ENCODE data around the gene HMCN2. TPM values are rescaled to one million over a fixed set of nuclear protein-coding genes. Genes with fewer than 3 reads are reported as not detected.
"Not testable (repeated sequence)": the region's sequence is repeated elsewhere in the genome, so short reads cannot be mapped to it uniquely, and the experiment has no call there.

The HMCN2 gene
- total RNA-seq, 2 donors from 2014 or later = 2.9 to 5.5 TPM

DNA sequence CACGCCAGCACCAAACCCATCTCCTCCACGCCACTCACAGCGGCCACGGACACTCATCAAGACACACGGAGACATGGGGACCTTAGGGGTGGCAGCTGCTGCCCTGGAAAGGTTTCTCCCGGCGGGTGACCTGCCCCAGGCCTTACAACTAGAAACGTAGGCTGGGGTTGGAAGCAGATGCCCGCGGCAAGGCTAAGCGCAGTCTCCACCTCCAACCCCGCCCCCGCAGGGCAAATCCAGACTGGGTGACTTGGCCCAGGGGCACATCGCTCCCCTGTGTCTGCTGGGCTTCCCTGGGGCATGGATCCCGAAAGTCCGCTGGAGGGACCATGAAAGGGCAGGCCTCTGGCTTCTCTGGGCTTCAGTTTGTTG lies 167.2 kb downstream of the HMCN2 start:
- intact Hi-C loops (cut with DNase I) = no loop called here
- H3K9me3 ChIP-seq = no peaks in the 10 kb centered on the region
- no peak for DNase-seq (ENCODE audit: low spot score)
- H3K27me3 ChIP-seq (replicated peaks; ENCODE audit: insufficient read depth) = peaks cover 4% of the 10 kb centered on the region
- H3K27ac ChIP-seq = no peak overlapping the region
- WGBS = 44% methylated on average over 16 of the region's 16 CpGs
- no peak overlapping the region for H3K4me3 ChIP-seq
- TF ChIP-seq POLR2AphosphoS5 (IDR thresholded peaks at IDR 0.05) (no peak), POLR2A (IDR thresholded peaks at IDR 0.05) (no peak)
- TF ChIP-seq, protein P1, sequence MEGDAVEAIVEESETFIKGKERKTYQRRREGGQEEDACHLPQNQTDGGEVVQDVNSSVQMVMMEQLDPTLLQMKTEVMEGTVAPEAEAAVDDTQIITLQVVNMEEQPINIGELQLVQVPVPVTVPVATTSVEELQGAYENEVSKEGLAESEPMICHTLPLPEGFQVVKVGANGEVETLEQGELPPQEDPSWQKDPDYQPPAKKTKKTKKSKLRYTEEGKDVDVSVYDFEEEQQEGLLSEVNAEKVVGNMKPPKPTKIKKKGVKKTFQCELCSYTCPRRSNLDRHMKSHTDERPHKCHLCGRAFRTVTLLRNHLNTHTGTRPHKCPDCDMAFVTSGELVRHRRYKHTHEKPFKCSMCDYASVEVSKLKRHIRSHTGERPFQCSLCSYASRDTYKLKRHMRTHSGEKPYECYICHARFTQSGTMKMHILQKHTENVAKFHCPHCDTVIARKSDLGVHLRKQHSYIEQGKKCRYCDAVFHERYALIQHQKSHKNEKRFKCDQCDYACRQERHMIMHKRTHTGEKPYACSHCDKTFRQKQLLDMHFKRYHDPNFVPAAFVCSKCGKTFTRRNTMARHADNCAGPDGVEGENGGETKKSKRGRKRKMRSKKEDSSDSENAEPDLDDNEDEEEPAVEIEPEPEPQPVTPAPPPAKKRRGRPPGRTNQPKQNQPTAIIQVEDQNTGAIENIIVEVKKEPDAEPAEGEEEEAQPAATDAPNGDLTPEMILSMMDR (IDR thresholded peaks at IDR 0.05) = no peak
- peaks cover 3% of the 10 kb centered on the region for H3K4me1 ChIP-seq (replicated peaks)
- H3K36me3 ChIP-seq = no peaks in the 10 kb centered on the region

DNA sequence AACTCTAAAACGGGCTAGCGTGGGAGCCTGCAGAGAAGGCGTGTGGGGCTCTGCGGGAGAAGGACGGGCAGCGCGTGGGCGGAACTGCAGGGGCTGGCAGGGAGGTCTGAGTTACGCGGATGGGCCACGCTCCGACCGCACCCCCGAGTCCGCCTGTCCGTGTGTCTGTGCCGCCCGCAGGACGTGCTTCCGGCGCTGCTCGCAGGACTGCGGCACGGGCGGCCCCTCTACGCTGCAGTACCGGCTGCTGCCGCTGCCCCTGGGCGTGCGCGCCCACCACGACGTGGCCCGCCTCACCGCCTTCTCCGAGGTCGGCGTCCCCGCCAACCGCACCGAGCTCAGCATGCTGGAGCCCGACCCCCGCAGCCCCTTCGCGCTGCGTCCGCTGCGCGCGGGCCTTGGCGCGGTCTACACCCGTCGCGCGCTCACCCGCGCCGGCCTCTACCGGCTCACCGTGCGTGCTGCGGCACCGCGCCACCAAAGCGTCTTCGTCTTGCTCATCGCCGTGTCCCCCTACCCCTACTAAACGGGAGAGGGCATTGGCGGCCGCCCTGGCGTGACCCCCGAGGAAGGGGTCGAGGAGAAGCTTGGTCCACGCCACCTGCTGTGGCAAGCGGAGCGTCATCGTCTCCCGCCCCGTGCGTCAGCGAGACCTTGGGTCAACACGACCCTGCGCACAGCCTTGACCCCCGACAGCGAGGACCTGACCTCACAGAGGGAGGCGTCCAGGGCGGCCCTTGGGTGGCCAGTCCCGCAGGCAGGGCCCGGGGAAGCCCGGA lies 167.8 kb downstream of the HMCN2 start:
- H3K27me3 ChIP-seq (replicated peaks; ENCODE audit: insufficient read depth) = peaks cover 4% of the 10 kb centered on the region
- intact Hi-C loops (cut with DNase I) = no loop called here

DNA sequence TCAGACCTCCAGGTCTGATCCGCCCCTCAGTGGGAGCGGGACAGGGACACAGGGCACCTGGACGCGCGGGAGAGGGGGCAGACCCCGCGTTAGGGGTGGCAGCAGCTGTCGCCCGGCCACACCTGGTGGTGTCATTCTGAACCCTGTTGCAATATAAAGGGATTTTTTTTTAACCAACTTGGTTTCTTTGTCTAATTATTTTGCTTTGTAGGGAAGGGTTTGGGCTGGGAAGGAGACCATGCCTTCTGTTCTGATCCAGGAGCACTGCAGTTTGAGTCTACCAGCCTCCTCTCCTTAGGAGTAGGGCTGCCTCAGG lies 168.3 kb downstream of the HMCN2 start:
- peaks cover 3% of the 10 kb centered on the region for H3K4me1 ChIP-seq (replicated peaks)
- DNase-seq (ENCODE audit: low spot score) = no peak
- 58% methylated on average over 9 of the region's 9 CpGs for WGBS
- H3K9me3 ChIP-seq = no peaks in the 10 kb centered on the region
- H3K27ac ChIP-seq = no peak overlapping the region
- intact Hi-C loops (cut with DNase I) = no loop called here
- no peak for TF ChIP-seq POLR2A (IDR thresholded peaks at IDR 0.05)
- TF ChIP-seq, protein P1 (IDR thresholded peaks at IDR 0.05) = no peak
- TF ChIP-seq POLR2AphosphoS5 (IDR thresholded peaks at IDR 0.05) = no peak
- H3K36me3 ChIP-seq = no peaks in the 10 kb centered on the region
- H3K4me3 ChIP-seq = no peak overlapping the region
- H3K27me3 ChIP-seq (replicated peaks; ENCODE audit: insufficient read depth) = peaks cover 4% of the 10 kb centered on the region

More for the DNA sequence above, 167.8 kb downstream of the HMCN2 start:
- WGBS = 10% methylated on average over 66 of the region's 92 CpGs
- peak overlapping the region in 1 of 2 donors; percentile 16 for H3K4me3 ChIP-seq
- no peaks in the 10 kb centered on the region for H3K36me3 ChIP-seq
- no peak overlapping the region for H3K27ac ChIP-seq
- no peak for DNase-seq (ENCODE audit: low spot score)
- TF ChIP-seq, protein P1 (IDR thresholded peaks at IDR 0.05) = peak; percentile 24 to 78 (median 40)
- TF ChIP-seq POLR2AphosphoS5 (IDR thresholded peaks at IDR 0.05) = no peak
- peaks cover 3% of the 10 kb centered on the region for H3K4me1 ChIP-seq (replicated peaks)
- H3K9me3 ChIP-seq = no peaks in the 10 kb centered on the region

DNA sequence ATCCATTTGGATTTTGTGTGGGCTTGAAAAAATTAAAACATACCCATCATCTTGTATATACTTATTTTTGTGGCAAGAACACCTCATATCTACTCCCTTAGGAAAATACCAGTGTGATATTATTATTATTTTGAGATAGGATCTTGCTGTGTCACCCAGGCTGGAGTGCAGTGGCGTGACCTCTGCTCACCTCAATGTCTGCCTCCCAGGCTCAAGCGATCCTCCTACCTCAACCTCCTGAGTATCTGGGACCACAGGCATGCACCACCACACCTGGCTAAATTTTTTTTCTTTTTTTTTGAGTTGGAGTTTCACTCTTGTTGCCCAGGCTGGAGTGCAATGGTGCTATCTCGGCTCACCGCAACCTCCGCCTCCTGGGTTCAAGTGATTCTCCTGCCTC lies 169.1 kb downstream of the HMCN2 start:
- intact Hi-C loops (cut with DNase I); H3K4me3 ChIP-seq; H3K27ac ChIP-seq; H3K36me3 ChIP-seq; H3K4me1 ChIP-seq (replicated peaks); H3K9me3 ChIP-seq; H3K27me3 ChIP-seq (replicated peaks; ENCODE audit: insufficient read depth); DNase-seq (ENCODE audit: low spot score): not testable (repeated sequence)
- 99% methylated on average over 5 of the region's 5 CpGs for WGBS

DNA sequence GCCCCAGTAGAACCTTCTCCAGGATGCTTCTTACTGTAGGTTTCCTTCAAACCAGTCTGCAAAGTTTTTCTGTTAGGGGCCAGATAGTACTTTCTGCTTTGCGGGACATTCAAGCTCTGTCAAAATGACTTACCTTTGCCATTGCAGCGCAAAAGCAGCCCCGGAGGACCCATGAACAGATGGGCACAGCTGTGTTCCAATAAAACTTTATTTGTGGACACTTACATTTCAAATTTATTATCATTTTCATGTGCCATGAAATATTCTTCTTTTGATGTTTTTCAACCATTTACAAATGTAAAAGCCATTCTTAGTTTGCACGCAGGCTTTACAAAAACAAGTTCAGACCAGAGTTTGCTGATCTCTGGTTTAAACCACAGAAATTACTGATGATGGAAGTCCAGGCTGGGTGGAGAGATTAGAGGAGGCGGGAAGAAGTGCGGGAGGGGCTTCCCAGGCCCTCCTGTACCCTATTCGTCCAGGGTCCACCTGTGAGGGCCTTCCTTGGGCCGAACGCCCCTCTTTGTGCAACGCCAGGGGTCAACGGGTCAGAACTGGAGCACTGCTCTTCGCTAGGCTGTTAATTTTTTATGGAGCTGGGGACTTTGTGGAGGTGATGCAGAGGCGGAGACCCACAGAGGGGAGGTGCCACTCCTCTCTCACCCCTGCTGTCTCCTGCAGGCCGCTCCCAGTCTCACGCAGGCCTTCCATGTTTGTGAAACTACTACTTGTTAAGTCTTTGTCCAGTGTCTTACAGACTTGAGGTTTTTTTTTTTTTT lies 171.6 kb downstream of the HMCN2 start:
- Histone ChIP-seq H3K36me3 (no peaks in the 10 kb centered on the region), H3K4me3 (no peak overlapping the region), H3K9me3 (no peaks in the 10 kb centered on the region), H3K27me3 (replicated peaks; ENCODE audit: insufficient read depth) (peaks cover 4% of the 10 kb centered on the region), H3K27ac (no peak overlapping the region), H3K4me1 (replicated peaks) (peaks cover 3% of the 10 kb centered on the region)
- intact Hi-C loops (cut with DNase I) = no loop called here
- no peak for DNase-seq (ENCODE audit: low spot score)
- TF ChIP-seq POLR2AphosphoS5 (IDR thresholded peaks at IDR 0.05) (no peak), POLR2A (IDR thresholded peaks at IDR 0.05) (no peak)
- TF ChIP-seq, protein P1 (IDR thresholded peaks at IDR 0.05) = no peak
- 75% methylated on average over 15 of the region's 15 CpGs for WGBS

All from prostate gland (tissue), 2 donors.